Muscle of leg (tissue), 11 donors: ENCODE measurements around the gene TLX3. TPM values are rescaled to one million over a fixed set of nuclear protein-coding genes. Genes with fewer than 3 reads are reported as not detected.

Source experiments
- DNase-seq: peaks from one replicate; pipeline ENCODE4 v3.0.0; 2013
- H3K27ac ChIP-seq: one replicate; pipeline ENCODE4 v1.5.1; 2013; ENCODE audit warnings: mild to moderate bottlenecking, low read length, control low read depth
- H3K27me3 ChIP-seq: one replicate; pipeline ENCODE4 v1.6.1; 2013; ENCODE audit warnings: low read length; ENCODE audit not compliant: control insufficient read depth, insufficient read depth
- H3K36me3 ChIP-seq: one replicate; pipeline ENCODE4 v1.6.1; 2013; ENCODE audit warnings: low read length; ENCODE audit not compliant: control insufficient read depth, insufficient read depth
- H3K4me1 ChIP-seq: one replicate; pipeline ENCODE4 v1.6.1; 2013; ENCODE audit warnings: low read length; ENCODE audit not compliant: control insufficient read depth, insufficient read depth
- H3K4me3 ChIP-seq: one replicate; pipeline ENCODE4 v1.5.1; 2013; ENCODE audit warnings: low read length, control low read depth
- H3K9me3 ChIP-seq: replicated peaks from 2 replicates; pipeline ENCODE4 v1.6.1; 2013; ENCODE audit warnings: low read depth, low read length; ENCODE audit not compliant: control insufficient read depth
- WGBS: methylation state at CpG from one replicate; pipeline ENCODE4 v1.1.5; 2013; ENCODE audit warnings: missing lambda C conversion rate; ENCODE audit not compliant: insufficient coverage; 5-methylcytosine and 5-hydroxymethylcytosine counted together
- polyA plus RNA-seq, 8 donors: library from polyadenylated mRNA; unstranded; fragments of 120-200 nt; gene quantifications; one replicate each; pipeline versions ENCODE4 v1.2.1 to v1.2.3, GENCODE V29; 2013; ENCODE audit warnings: inconsistent platforms in 1 of 8, low replicate concordance in 1 of 8; ENCODE audit not compliant: insufficient read length in 8 of 8, insufficient read depth in 1 of 8
- total RNA-seq: library from RNA; stranded (reverse); fragments of 120-200 nt; gene quantifications from one replicate; pipeline ENCODE4 v1.2.4, GENCODE V29; 2013

The TLX3 gene
- total and polyA plus RNA-seq, 9 donors, result not detected

- no CpG with 5 or more reads among the region's 5 CpGs for WGBS
- Histone ChIP-seq H3K27ac (no peak overlapping the region), H3K27me3 (peaks cover 74% of the 10 kb centered on the region), H3K4me1 (no peaks in the 10 kb centered on the region), H3K4me3 (no peak overlapping the region), H3K9me3 (no peaks in the 10 kb centered on the region), H3K36me3 (no peaks in the 10 kb centered on the region)
- no peak for DNase-seq
Measured at GRCh38 chr5:171322527-171322926, 13.5 kb downstream of the TLX3 start.

GRCh38 chr5:171323007-171323406 is 14.0 kb downstream of the TLX3 start:
- WGBS, result 29% methylated on average over 1 of the region's 3 CpGs
- H3K27me3 ChIP-seq, result peaks cover 71% of the 10 kb centered on the region
- H3K4me1 ChIP-seq, result no peaks in the 10 kb centered on the region
- H3K27ac ChIP-seq, result no peak overlapping the region
- no peaks in the 10 kb centered on the region for H3K9me3 ChIP-seq
- H3K4me3 ChIP-seq, result no peak overlapping the region
- DNase-seq, result no peak
- H3K36me3 ChIP-seq, result no peaks in the 10 kb centered on the region

GRCh38 chr5:171323806-171324632 is 15.0 kb downstream of the TLX3 start:
- Histone ChIP-seq H3K9me3 (no peaks in the 10 kb centered on the region), H3K36me3 (no peaks in the 10 kb centered on the region), H3K4me3 (no peak overlapping the region), H3K27me3 (peaks cover 65% of the 10 kb centered on the region), H3K27ac (no peak overlapping the region), H3K4me1 (no peaks in the 10 kb centered on the region)
- WGBS, result 41% methylated on average over 7 of the region's 20 CpGs
- DNase-seq, result no peak

GRCh38 chr5:171330021-171330420 is 21.0 kb downstream of the TLX3 start:
- DNase-seq, result no peak

GRCh38 chr5:171335616-171336015 is 26.6 kb downstream of the TLX3 start:
- no peak overlapping the region for H3K27ac ChIP-seq
- H3K9me3 ChIP-seq, result no peaks in the 10 kb centered on the region
- peaks cover 37% of the 10 kb centered on the region for H3K27me3 ChIP-seq
- DNase-seq, result no peak
- no peak overlapping the region for H3K4me3 ChIP-seq
- peaks cover 8% of the 10 kb centered on the region for H3K4me1 ChIP-seq
- H3K36me3 ChIP-seq, result no peaks in the 10 kb centered on the region
- 41% methylated on average over 7 of the region's 8 CpGs for WGBS

More at GRCh38 chr5:171330021-171330420, 21.0 kb downstream of the TLX3 start:
- 54% methylated on average over 5 of the region's 8 CpGs for WGBS
- Histone ChIP-seq H3K27ac (no peak overlapping the region), H3K27me3 (peaks cover 45% of the 10 kb centered on the region), H3K9me3 (no peaks in the 10 kb centered on the region), H3K4me1 (no peaks in the 10 kb centered on the region), H3K36me3 (no peaks in the 10 kb centered on the region), H3K4me3 (no peak overlapping the region)

GRCh38 chr5:171336521-171337209 is 27.6 kb downstream of the TLX3 start:
- Histone ChIP-seq H3K27ac (no peak overlapping the region), H3K36me3 (no peaks in the 10 kb centered on the region), H3K9me3 (no peaks in the 10 kb centered on the region), H3K4me3 (peak overlapping the region; percentile 41), H3K27me3 (peaks cover 30% of the 10 kb centered on the region), H3K4me1 (peaks cover 8% of the 10 kb centered on the region)
- 4% methylated on average over 14 of the region's 31 CpGs for WGBS
- peak; percentile 68 for DNase-seq

GRCh38 chr5:171337210-171337569 is 28.1 kb downstream of the TLX3 start:
- Histone ChIP-seq H3K4me3 (peak overlapping the region; percentile 41), H3K27me3 (peaks cover 26% of the 10 kb centered on the region), H3K9me3 (no peaks in the 10 kb centered on the region), H3K4me1 (peaks cover 8% of the 10 kb centered on the region), H3K36me3 (no peaks in the 10 kb centered on the region), H3K27ac (no peak overlapping the region)
- no peak for DNase-seq
- WGBS, result 20% methylated on average over 3 of the region's 11 CpGs

- H3K4me1 ChIP-seq, result peaks cover 8% of the 10 kb centered on the region
- H3K27ac ChIP-seq, result no peak overlapping the region
- H3K36me3 ChIP-seq, result no peaks in the 10 kb centered on the region
- no peak for DNase-seq
- H3K27me3 ChIP-seq, result peaks cover 26% of the 10 kb centered on the region
- H3K9me3 ChIP-seq, result no peaks in the 10 kb centered on the region
- H3K4me3 ChIP-seq, result no peak overlapping the region
Measured at GRCh38 chr5:171340042-171340441, 31.0 kb downstream of the TLX3 start.

- Histone ChIP-seq H3K27me3 (peaks cover 22% of the 10 kb centered on the region), H3K4me3 (no peak overlapping the region), H3K4me1 (peaks cover 8% of the 10 kb centered on the region), H3K36me3 (no peaks in the 10 kb centered on the region), H3K9me3 (no peaks in the 10 kb centered on the region), H3K27ac (no peak overlapping the region)
- no CpG with 5 or more reads among the region's 6 CpGs for WGBS
- no peak for DNase-seq
Measured at GRCh38 chr5:171340491-171340890, 31.4 kb downstream of the TLX3 start.

- H3K27me3 ChIP-seq, result peaks cover 5% of the 10 kb centered on the region
- H3K4me1 ChIP-seq, result no peaks in the 10 kb centered on the region
- H3K27ac ChIP-seq, result no peak overlapping the region
- H3K36me3 ChIP-seq, result no peaks in the 10 kb centered on the region
- DNase-seq, result peak; percentile 68
- no peaks in the 10 kb centered on the region for H3K9me3 ChIP-seq
- H3K4me3 ChIP-seq, result no peak overlapping the region
- 49% methylated on average over 17 of the region's 17 CpGs for WGBS
Measured at GRCh38 chr5:171342362-171343111, 33.5 kb downstream of the TLX3 start.
